HL-60 (cell line): ENCODE measurements around the gene PEX10.

Experiments used
- CTCF ChIP-seq: IDR thresholded peaks from one replicate; pipeline ENCODE4 v1.5.1; 2011; ENCODE audit warnings: low read length, control low read depth, inconsistent platforms; ENCODE audit not compliant: insufficient read depth
- GABPA ChIP-seq: IDR thresholded peaks from 2 replicates; pipeline ENCODE4 v1.6.1; 2012; ENCODE audit warnings: low read depth
- POLR2AphosphoS5 ChIP-seq: IDR thresholded peaks from 2 replicates; pipeline ENCODE4 v1.6.1; 2012; ENCODE audit warnings: low read depth
- REST ChIP-seq: IDR thresholded peaks from 2 replicates; pipeline ENCODE4 v1.6.1; 2012; ENCODE audit warnings: low read depth; ENCODE audit not compliant: insufficient replicate concordance
- SPI1 ChIP-seq: IDR thresholded peaks from 2 replicates; pipeline ENCODE4 v1.6.1; 2012; ENCODE audit warnings: low read depth, mild to moderate bottlenecking, borderline replicate concordance

DNA sequence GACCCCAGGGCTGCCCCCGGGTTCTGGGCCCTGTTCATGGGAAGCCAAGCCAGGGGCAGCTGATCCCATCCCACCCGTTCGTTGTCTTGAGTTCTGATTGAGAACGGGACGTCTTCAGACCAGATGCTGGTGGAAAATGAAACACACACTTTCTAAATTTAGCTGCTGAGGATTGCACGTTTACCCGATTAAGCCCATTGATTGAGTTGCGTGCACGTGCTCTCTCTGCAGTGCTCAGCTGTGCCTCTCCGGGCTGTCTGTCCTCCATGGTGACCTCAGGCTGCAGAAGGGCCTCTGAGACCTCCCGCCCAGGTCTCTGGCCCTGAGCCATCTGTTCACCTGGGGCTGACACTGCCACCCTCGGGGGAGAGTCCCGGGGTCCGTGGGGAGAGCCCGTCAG lies 27.0 kb upstream of the PEX10 start:
- TF ChIP-seq CTCF (no peak), POLR2AphosphoS5 (no peak), SPI1 (no peak), REST (no peak), GABPA (no peak)
